ENCODE measurements around the gene OLFM4.

OLFM4 gene

GRCh38 chr13:53068585-53069520 lies 40.2 kb downstream of the OLFM4 start:
- DNase-seq: no peak

DNA sequence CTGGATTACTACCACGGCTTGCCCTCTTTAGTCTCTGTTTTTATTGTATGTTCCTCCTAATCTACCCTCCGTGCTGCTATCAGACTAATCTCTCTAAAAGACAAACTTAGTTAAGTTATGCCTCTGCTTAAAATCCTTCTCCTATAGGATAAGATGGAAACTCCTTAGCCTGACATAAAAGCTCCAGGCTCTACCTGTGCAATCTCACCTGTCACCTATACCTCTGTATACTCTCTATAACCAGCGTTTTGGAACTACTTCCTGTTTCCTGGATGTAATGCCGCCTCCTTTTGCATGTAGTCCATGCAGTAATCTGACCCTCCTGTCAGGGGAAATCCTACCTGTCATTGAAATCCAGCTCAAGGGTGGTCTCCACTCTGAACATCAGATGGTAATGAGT lies 41.2 kb downstream of the OLFM4 start:
- no peak for DNase-seq

DNA sequence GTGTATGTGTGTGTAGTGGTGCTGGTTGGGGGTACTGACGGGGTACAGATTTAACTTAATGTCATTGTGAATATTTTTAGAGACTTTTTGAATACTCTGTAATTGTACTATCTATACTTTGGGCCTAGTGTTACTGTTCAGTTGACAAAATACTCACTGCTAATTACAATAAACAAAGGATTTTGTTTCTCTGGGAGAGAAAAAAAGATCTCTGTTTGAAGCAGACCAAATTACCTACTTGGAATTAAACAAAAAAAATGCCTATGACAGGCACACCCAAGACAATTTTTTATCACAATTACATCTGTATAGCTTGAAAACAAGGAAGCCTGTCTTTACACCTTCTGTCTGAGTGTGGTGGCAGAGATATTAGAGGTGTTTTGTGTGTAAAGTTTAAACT lies 45.1 kb downstream of the OLFM4 start:
- DNase-seq: no peak

DNA sequence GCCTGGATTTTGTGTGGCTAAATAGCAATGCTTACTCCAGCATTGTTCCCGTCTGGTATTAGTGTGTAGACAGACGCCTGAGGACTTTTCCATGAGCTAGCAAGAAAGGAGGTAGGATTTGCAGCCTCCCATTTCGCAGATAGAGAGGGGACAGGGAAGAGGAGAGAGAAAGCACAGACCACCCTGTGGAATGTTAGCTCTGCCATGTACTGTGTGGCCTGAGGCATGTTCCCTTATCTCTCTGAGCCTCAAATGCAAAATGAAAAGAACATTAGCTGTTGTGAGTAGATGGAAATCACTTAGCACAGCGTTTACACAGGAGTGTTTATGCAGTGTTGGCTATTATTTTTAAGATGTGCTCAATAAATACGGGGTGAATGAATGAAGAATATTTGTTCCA lies 45.5 kb downstream of the OLFM4 start:
- no peak for DNase-seq

- DNase-seq: no peak
Measured at GRCh38 chr13:53075356-53076041, 46.9 kb downstream of the OLFM4 start.

GRCh38 chr13:53079691-53080090 lies 51.1 kb downstream of the OLFM4 start:
- DNase-seq: no peak

- no peak for DNase-seq
Measured at GRCh38 chr13:53088871-53089270, 60.3 kb downstream of the OLFM4 start.

- DNase-seq: no peak
Measured at GRCh38 chr13:53089951-53090350, 61.3 kb downstream of the OLFM4 start.

GRCh38 chr13:53090461-53090860 lies 61.8 kb downstream of the OLFM4 start:
- DNase-seq: no peak

DNA sequence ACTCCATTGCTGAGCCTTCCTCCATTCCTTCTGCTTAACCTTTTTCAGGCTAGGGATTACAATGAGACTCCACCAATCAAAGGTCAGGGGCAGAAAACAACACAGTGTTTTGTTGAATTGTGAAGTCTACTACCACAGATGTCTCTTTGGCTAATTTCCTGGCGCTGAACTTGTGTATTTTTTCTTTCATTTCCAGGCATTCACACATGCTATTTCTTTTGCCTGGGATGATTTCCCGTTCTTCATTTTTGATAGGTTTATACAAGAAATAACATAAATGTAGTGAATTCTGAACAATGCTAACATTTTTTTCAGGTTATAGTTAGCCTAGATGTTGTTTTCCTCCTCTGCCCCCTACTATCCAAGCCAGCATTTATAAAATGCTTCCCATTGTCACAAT lies 64.3 kb downstream of the OLFM4 start:
- no peak for DNase-seq

GRCh38 chr13:53098455-53098854 lies 69.8 kb downstream of the OLFM4 start:
- DNase-seq: no peak

- no peak for DNase-seq
Measured at GRCh38 chr13:53100394-53101063, 71.9 kb downstream of the OLFM4 start.
